SK-N-SH treated with all-trans-retinoic acid at 6 μM for 48 hours (cell line): ENCODE measurements around the gene DPYSL4.

Experiments used
- ARNTL ChIP-seq: fragments of 450-650 bp; formaldehyde crosslinking; IDR thresholded peaks from 2 replicates; pipeline ENCODE4 v1.5.0; 2020; ENCODE audit warnings: low read depth, mild to moderate bottlenecking, moderate library complexity, borderline replicate concordance
- CREB5 ChIP-seq: fragments of 250-450 bp; sonication (Bioruptor Pico); IDR thresholded peaks from 2 replicates; pipeline ENCODE4 v1.5.1; 2020; ENCODE audit warnings: low read depth, mild to moderate bottlenecking, moderate library complexity
- GLIS3 ChIP-seq: fragments of 250-450 bp; sonication (Bioruptor Pico); IDR thresholded peaks from 2 replicates; pipeline ENCODE4 v1.5.0; 2020; ENCODE audit warnings: mild to moderate bottlenecking, moderate library complexity
- PATZ1 ChIP-seq: fragments of 250-450 bp; sonication (Bioruptor Pico); IDR thresholded peaks from 2 replicates; pipeline ENCODE4 v1.8.0; 2020; ENCODE audit warnings: mild to moderate bottlenecking, moderate library complexity, borderline replicate concordance
- PPARA ChIP-seq: fragments of 250-450 bp; sonication (Bioruptor Pico); IDR thresholded peaks from 2 replicates; pipeline ENCODE4 v1.5.0; 2020; ENCODE audit warnings: mild to moderate bottlenecking, borderline replicate concordance
- SNAI2 ChIP-seq: fragments of 250-450 bp; sonication (Bioruptor Pico); IDR thresholded peaks from 2 replicates; pipeline ENCODE4 v1.5.0; 2020; ENCODE audit warnings: mild to moderate bottlenecking, moderate library complexity
- TCF4 ChIP-seq: fragments of 250-450 bp; sonication (Bioruptor Pico); IDR thresholded peaks from 2 replicates; pipeline ENCODE4 v1.8.0; 2021; ENCODE audit warnings: mild to moderate bottlenecking, moderate library complexity, borderline replicate concordance
- ZC3H10 ChIP-seq: fragments of 250-450 bp; sonication (Bioruptor Pico); IDR thresholded peaks from 2 replicates; pipeline ENCODE4 v1.5.1; 2021; ENCODE audit warnings: mild to moderate bottlenecking, moderate library complexity
- ZFP3 ChIP-seq: fragments of 250-450 bp; sonication (Bioruptor Pico); IDR thresholded peaks from 2 replicates; pipeline ENCODE4 v1.5.0; 2020; ENCODE audit warnings: mild to moderate bottlenecking, moderate library complexity
- ZFP30 ChIP-seq: fragments of 450-650 bp; formaldehyde crosslinking; IDR thresholded peaks from 2 replicates; pipeline ENCODE4 v1.5.0; 2022; ENCODE audit warnings: mild to moderate bottlenecking, moderate library complexity
- ZNF565 ChIP-seq: fragments of 450-650 bp; formaldehyde crosslinking; conservative IDR thresholded peaks from 2 replicates; pipeline ENCODE4 v1.5.0; 2020; ENCODE audit warnings: low read depth, mild to moderate bottlenecking, moderate library complexity
- ZNF8 ChIP-seq: fragments of 450-650 bp; formaldehyde crosslinking; IDR thresholded peaks from 2 replicates; pipeline ENCODE4 v1.5.0; 2020; ENCODE audit warnings: mild to moderate bottlenecking, moderate library complexity

- TF ChIP-seq ZFP3 (CRISPR knock-in tag) = no peak
- TF ChIP-seq PATZ1 (CRISPR knock-in tag) = no peak
- TF ChIP-seq TCF4 (CRISPR knock-in tag) = no peak
- no peak for TF ChIP-seq ZNF8
- no peak for TF ChIP-seq ARNTL (CRISPR knock-in tag)
- no peak for TF ChIP-seq GLIS3
- no peak for TF ChIP-seq PPARA
- TF ChIP-seq CREB5 = no peak
- no peak for TF ChIP-seq ZNF565
- no peak for TF ChIP-seq ZFP30 (CRISPR knock-in tag)
- no peak for TF ChIP-seq SNAI2 (CRISPR knock-in tag)
- TF ChIP-seq ZC3H10 (CRISPR knock-in tag) = no peak
These were observed 53.4 kb downstream of the DPYSL4 start for GRCh38 chr10:132240156-132240555.
